LNCaP clone FGC (cell line): ENCODE results near the gene RASA1.
A peak's percentile ranks its signal among the peaks of the same experiment; 100 is the strongest.

Source experiments
- DNase-seq: peaks from one replicate; pipeline ENCODE4 v3.0.0-alpha.2; 2011; ENCODE audit warnings: low read depth
- H3K4me3 ChIP-seq: 2 replicates; pipeline ENCODE4 v1.5.1; 2011; ENCODE audit warnings: mild to moderate bottlenecking, low read depth, low read length, control low read depth
- TF ChIP-seq, protein P1 (sequence below): IDR thresholded peaks from 2 replicates; pipeline ENCODE4 v1.5.1; 2012; ENCODE audit warnings: mild to moderate bottlenecking; ENCODE audit not compliant: control insufficient read depth, insufficient read depth; ENCODE audit errors: extremely low read depth

RASA1 gene

DNA sequence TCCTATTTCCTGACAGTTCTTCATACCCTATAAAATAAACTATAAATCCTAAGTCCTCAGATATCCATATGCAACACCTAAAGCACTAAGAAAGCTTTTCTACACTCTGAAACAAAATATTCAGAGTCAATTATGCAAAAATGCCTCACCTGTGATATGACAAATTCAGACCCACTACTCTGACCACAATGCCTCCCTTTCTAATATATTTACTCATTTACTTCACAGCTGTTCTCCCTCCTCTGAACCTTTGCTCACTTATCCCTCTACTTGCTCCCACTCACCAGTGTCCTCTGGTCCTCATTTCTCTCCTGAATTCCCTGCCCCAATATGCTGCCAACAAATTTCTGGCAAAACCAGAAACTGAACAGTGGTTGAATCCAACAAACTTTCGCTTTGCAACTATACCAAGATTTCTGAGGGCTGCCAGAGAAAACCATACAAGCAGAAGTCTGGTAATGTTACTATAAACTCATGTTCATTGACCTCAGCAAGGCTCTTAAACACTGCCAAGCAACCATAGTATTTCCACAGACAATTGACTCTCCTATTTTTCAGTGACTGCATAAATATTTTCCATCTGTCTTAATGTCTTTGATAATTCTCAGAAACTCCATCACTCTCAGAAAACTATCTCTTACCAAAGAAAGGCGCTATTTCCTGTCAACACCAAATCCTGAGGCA is 137.9 kb downstream of the RASA1 start:
- H3K4me3 ChIP-seq, result no peak overlapping the region
- DNase-seq, result no peak
- TF ChIP-seq, protein P1, sequence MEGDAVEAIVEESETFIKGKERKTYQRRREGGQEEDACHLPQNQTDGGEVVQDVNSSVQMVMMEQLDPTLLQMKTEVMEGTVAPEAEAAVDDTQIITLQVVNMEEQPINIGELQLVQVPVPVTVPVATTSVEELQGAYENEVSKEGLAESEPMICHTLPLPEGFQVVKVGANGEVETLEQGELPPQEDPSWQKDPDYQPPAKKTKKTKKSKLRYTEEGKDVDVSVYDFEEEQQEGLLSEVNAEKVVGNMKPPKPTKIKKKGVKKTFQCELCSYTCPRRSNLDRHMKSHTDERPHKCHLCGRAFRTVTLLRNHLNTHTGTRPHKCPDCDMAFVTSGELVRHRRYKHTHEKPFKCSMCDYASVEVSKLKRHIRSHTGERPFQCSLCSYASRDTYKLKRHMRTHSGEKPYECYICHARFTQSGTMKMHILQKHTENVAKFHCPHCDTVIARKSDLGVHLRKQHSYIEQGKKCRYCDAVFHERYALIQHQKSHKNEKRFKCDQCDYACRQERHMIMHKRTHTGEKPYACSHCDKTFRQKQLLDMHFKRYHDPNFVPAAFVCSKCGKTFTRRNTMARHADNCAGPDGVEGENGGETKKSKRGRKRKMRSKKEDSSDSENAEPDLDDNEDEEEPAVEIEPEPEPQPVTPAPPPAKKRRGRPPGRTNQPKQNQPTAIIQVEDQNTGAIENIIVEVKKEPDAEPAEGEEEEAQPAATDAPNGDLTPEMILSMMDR, result no peak

- DNase-seq, result no peak
- H3K4me3 ChIP-seq, result no peak overlapping the region
- TF ChIP-seq, protein P1, result no peak
These were observed 140.5 kb downstream of the RASA1 start for GRCh38 chr5:87408204-87408603.

DNA sequence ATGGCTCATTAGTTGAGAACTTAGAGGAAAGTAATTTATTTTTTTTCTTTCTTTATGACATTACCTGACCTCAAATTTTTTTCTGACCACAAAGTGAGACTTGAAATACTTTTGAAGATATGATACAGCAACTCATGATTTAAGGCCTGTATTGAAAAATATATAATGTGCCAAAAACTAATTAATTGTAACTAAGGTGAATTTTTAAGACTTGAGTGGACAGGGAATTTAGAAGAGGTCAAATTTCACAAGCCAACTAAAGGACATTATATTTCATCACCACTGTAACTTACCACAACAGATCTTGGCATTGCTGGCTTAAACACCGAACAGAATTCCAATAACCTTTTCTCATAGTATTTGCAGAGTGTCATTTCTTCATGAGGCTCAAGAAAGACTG is 143.2 kb downstream of the RASA1 start:
- TF ChIP-seq, protein P1, result no peak
- H3K4me3 ChIP-seq, result peak overlapping the region; percentile 83
- no peak for DNase-seq

DNA sequence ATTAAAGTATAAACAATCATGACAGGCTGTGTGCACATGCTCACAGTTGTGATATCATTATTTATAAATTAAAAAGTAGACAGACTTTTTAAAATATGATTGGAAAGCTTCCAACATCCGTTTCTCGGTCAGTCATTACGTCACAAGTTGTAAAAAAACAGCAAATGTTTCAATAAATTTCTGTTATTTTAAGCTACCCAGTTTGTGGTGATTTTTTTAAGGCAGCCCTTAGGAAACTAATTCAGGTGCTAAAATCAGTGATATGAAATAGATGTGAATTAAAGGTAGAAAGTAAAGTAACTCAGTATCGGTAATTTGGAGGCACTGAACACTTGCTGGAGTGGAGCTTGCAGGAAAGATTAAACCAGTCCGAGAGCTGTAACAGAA is 143.9 kb downstream of the RASA1 start:
- DNase-seq, result no peak
- H3K4me3 ChIP-seq, result peak overlapping the region; percentile 83
- TF ChIP-seq, protein P1, result no peak

DNA sequence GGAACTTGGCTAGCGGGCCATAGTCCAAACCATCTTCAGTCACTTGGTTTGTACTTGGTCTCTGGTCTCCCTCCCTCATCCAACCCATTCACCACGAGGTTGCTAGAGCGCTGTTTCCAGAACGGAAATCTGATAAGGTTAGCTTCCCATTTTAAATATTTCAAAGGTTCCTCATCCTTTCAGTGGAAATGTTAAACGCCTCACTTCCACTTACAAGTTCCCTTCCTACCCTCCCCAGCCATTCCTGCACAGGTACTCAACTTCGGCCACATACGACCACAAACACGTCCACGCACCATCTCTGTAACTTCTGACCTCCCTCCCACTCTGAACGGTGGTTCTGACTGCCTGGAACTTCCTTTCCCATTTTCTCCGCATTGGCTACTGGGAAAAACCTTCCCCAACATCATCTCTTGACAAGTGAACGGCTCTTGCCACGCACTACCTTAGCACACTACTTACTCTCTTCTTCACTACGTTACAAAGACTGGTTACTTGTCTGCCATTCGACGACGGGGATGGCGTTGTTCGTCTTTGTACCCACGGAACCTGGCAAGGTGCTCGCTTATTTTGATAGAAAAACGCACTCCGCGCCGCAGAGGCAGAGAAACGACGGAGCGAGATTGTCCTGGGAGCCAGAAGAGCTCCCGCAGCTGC is 144.4 kb downstream of the RASA1 start:
- no peak for DNase-seq
- TF ChIP-seq, protein P1, result no peak
- peak overlapping the region; percentile 83 for H3K4me3 ChIP-seq

DNA sequence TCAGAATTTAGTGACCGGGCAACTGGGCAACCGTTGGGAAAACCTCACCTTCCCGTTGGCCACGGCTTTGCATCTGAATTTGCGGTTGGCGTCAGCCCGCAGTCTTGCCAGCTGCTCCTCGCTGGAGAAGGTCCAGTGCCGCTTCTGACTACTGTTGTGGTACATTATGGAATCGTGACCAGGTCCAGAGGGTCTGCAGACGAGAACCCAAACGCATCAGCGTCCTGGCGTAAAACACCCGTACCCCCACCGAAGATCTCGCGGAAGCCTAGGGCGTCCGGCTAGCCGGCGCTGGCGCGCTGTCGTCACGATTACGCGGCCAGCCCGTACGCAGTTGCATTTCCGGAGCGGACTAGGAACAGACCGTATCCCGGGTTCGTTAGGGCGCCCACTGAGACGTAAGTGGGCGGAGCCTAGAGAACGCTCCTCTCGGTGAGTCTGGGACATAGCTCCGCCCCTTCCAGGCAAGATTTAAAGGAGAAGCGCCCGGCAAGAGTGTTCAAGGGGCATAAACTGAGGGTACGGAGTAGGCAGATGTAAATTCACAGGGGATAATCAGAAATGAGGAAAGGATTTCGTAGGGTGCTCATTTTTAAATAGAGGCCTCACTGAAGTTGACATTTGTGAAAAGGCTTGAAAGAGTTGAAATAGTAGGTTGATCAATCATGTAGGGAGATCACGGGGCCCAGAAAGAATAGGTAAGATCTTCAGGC is 145.1 kb downstream of the RASA1 start, which contains the start of gene CCNH:
TSS of gene CCNH (minus strand) at position 301 of the 713 bp plus-strand sequence. CDS start at position 165, 136 bp downstream.
- TF ChIP-seq, protein P1, result no peak
- DNase-seq, result peak; percentile 95
- peak within 1 kb of the TSS; percentile 83 for H3K4me3 ChIP-seq
